Dedifferentiated amniotic fluid mesenchymal stem cell (primary cell): ENCODE results near the gene ADGRG1.
"Not testable (repeated sequence)": the region's sequence is repeated elsewhere in the genome, so short reads cannot be mapped to it uniquely, and the experiment has no call there.

Experiments used
- DNase-seq: peaks from one replicate; pipeline ENCODE4 v3.0.0-alpha.2; 2016; ENCODE audit errors: extremely low spot score

ADGRG1 gene

GRCh38 chr16:57628008-57628781 is at the start of gene ADGRG1:
Gene ADGRG1 (plus strand): TSS chr16:57628630. CDS start chr16:57650288, 21,658 bp downstream.
- DNase-seq, result peak; percentile 88

GRCh38 chr16:57579361-57579665 is 49.1 kb upstream of the ADGRG1 start:
- no peak for DNase-seq

- no peak for DNase-seq
Measured at GRCh38 chr16:57585051-57585687, 43.3 kb upstream of the ADGRG1 start.

- no peak for DNase-seq
Measured at GRCh38 chr16:57588831-57589230, 39.6 kb upstream of the ADGRG1 start.

- DNase-seq, result no peak
Measured at GRCh38 chr16:57589374-57589773, 39.1 kb upstream of the ADGRG1 start.

GRCh38 chr16:57590654-57591085 is 37.8 kb upstream of the ADGRG1 start:
- no peak for DNase-seq

GRCh38 chr16:57591086-57591869 is 37.2 kb upstream of the ADGRG1 start:
- peak; percentile 61 for DNase-seq

- no peak for DNase-seq
Measured at GRCh38 chr16:57591870-57592485, 36.5 kb upstream of the ADGRG1 start.

- DNase-seq, result no peak
Measured at GRCh38 chr16:57592591-57593003, 35.8 kb upstream of the ADGRG1 start.

- no peak for DNase-seq
Measured at GRCh38 chr16:57593021-57593420, 35.4 kb upstream of the ADGRG1 start.

GRCh38 chr16:57593990-57594389 is 34.4 kb upstream of the ADGRG1 start:
- DNase-seq, result no peak

- no peak for DNase-seq
Measured at GRCh38 chr16:57594531-57595031, 33.8 kb upstream of the ADGRG1 start.

- not testable (repeated sequence) for DNase-seq
Measured at GRCh38 chr16:57596234-57596633, 32.2 kb upstream of the ADGRG1 start.

GRCh38 chr16:57598437-57598836 is 30.0 kb upstream of the ADGRG1 start:
- DNase-seq, result no peak

- DNase-seq, result no peak
Measured at GRCh38 chr16:57600048-57600835, 28.2 kb upstream of the ADGRG1 start.

- no peak for DNase-seq
Measured at GRCh38 chr16:57600952-57601580, 27.4 kb upstream of the ADGRG1 start.

GRCh38 chr16:57601801-57602478 is 26.5 kb upstream of the ADGRG1 start:
- no peak for DNase-seq

GRCh38 chr16:57603115-57604024 is 25.1 kb upstream of the ADGRG1 start:
- no peak for DNase-seq

- DNase-seq, result no peak
Measured at GRCh38 chr16:57604177-57604576, 24.3 kb upstream of the ADGRG1 start.
